GM19455 (cell line): ENCODE data around the gene GP1BB.

Source experiments
- ATAC-seq: cut with Tn5 transposase; IDR thresholded peaks from one replicate; pipeline ENCODE4 v1.9.1; 2021; ENCODE audit not compliant: unreplicated experiment

The GP1BB gene

GRCh38 chr22:19754701-19755144 lies 31.4 kb downstream of the GP1BB start:
- ATAC-seq = no peak

- no peak for ATAC-seq
Observed at GRCh38 chr22:19755145-19755710, 31.9 kb downstream of the GP1BB start.

- no peak for ATAC-seq
Observed at GRCh38 chr22:19755722-19756287, 32.5 kb downstream of the GP1BB start.

- ATAC-seq = no peak
Observed at GRCh38 chr22:19756288-19757128, 33.2 kb downstream of the GP1BB start.

- ATAC-seq = no peak
Observed at GRCh38 chr22:19757140-19757984, 34.0 kb downstream of the GP1BB start.

- ATAC-seq = no peak
Observed at GRCh38 chr22:19757985-19758895, 34.9 kb downstream of the GP1BB start.

GRCh38 chr22:19758896-19759426 lies 35.6 kb downstream of the GP1BB start:
- ATAC-seq = no peak

GRCh38 chr22:19759427-19760057 lies 36.2 kb downstream of the GP1BB start:
- ATAC-seq = no peak

- no peak for ATAC-seq
Observed at GRCh38 chr22:19760058-19760950, 37.0 kb downstream of the GP1BB start, which contains the start of gene TBX1. Gene TBX1, plus strand, starts transcription at chr22:19760778. Its CDS starts 66 bp downstream, at chr22:19760844.

GRCh38 chr22:19760951-19761724 lies 37.8 kb downstream of the GP1BB start:
- no peak for ATAC-seq

GRCh38 chr22:19761725-19762567 lies 38.6 kb downstream of the GP1BB start:
- no peak for ATAC-seq

- ATAC-seq = no peak
Observed at GRCh38 chr22:19762568-19763457, 39.5 kb downstream of the GP1BB start.

- no peak for ATAC-seq
Observed at GRCh38 chr22:19763458-19764298, 40.3 kb downstream of the GP1BB start.

- ATAC-seq = no peak
Observed at GRCh38 chr22:19764299-19764593, 40.9 kb downstream of the GP1BB start.
